HG03025 (cell line): ENCODE data around the gene CCDC77.

Source experiments
- ATAC-seq: cut with Tn5 transposase; IDR thresholded peaks from one replicate; pipeline ENCODE4 v1.9.1; 2021; ENCODE audit warnings: mild to moderate bottlenecking, moderate library complexity; ENCODE audit not compliant: unreplicated experiment, low FRiP score

CCDC77 gene

DNA sequence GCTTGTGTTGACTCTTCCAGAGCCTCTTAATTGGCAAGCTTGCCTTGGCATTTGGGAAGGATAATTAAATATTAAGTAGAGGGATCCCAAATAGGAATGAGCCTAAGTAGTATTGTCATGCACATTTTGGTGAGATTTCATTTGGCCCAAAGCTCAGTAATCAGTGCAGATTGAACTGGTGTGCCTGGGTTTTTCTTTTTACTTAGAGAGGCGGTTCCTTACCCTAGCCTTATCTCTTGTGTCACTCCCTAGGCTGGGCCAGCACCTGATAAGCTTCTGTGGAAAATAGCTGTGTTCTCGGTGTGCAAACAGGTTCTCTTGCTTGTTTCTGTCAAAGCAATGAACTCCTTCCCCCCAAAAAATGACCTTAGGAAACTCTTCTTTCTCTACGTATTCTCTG lies 49.0 kb downstream of the CCDC77 start:
- no peak for ATAC-seq

GRCh38 chr12:452667-453210 lies 51.3 kb downstream of the CCDC77 start:
- no peak for ATAC-seq

- ATAC-seq: no peak
These were observed 53.4 kb downstream of the CCDC77 start for GRCh38 chr12:454833-455232.

DNA sequence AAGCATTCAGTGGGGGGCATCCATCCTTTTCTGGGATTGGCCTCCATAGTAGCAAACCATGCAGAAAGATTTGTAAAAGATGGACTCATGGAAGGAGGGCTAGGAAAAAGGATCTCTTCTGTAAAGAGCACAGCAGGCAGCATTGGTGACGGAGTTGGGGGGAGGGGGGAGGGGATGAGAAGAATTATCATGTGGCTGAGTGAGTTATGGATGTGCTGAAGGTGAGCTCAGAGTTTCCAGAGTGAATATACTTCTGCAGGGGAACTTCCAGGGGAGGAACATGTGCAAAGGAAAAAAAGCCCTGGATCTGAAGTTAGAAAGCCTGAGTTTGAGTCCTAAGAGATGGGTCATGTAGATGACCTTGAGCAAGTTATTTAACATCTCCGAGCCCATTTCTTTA lies 54.4 kb downstream of the CCDC77 start:
- ATAC-seq: no peak

DNA sequence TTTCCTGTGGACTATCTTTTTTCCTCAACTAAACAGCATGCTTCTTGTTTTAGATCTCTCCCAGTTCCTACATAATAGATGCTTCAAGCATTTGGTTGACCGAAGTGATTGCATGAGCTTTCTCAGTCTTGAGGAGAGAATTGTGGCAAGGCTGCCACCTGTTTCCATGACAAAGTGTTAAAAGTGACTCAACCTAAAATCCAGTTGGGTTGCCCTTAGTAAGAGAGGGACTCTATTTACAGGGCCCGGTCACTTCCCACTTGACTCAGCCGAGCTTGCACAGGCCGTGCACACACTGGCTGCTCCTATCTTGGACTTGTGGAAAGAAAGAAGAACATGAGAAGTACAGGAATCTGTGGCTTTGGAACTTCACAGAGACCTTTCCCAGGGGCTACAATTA lies 56.2 kb downstream of the CCDC77 start:
- no peak for ATAC-seq

DNA sequence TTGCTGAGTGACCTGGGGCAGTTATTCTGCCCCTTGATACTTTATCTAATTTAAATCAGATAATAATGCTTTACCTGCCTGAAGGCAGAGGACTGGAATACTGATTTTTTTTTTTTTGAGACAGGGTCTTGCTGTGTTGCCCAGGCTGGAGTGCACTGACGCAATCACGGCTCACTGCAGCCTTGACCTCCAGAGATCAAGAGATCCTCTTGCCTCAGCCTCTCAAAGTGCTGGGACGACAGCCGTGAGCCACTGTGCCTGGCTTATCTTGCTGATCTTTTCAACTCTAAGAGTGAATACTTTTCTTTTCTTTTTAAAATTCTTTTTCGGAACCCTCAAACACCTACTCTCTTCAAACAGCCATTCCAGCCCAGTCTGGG lies 57.6 kb downstream of the CCDC77 start:
- no peak for ATAC-seq

DNA sequence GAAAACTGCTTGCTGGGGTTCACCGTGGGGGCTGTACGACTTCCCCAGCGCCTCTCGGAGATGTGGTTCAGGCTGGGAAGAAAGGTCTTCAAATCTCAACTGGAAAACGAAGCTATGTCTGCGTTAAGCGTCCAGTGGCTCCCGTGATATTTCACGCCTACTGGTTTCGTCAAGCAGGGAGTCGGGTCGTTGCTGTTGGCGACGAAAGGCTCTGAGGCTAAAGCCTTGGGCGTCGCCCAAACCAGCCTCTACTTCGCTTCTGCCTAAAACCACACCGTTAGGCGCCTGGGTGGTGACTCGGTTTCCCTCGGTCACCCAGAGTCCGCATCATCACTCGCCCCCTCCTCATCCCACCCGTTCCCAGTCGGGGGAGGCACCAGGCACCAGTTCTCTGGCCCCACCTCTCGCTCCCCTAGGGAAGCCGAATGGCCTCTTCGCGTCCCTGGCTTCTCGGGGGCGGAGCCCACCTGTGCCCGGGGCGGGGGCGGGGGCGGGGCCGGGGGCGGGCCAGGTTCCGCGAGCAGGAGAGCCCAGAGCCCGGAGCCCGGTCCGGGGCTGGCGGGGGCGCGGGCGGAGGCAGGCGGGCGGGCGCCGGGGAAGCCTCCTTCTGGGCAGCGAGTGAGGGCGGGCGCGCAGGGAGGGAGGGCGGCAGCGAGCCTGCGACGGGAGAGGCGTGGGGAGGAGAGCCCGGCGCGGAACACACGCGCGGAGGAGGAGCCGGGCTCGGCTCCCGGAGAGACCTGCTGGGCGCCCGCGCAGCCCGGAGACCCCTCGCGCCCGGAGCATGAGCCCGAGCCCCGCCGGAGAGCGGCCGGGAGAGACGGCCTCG lies 58.2 kb downstream of the CCDC77 start, which contains the start of gene B4GALNT3:
Gene B4GALNT3, plus strand, starts transcription at position 510 of the 829 bp plus-strand sequence. CDS start 438 bp downstream, outside the sequence.
- ATAC-seq: no peak

DNA sequence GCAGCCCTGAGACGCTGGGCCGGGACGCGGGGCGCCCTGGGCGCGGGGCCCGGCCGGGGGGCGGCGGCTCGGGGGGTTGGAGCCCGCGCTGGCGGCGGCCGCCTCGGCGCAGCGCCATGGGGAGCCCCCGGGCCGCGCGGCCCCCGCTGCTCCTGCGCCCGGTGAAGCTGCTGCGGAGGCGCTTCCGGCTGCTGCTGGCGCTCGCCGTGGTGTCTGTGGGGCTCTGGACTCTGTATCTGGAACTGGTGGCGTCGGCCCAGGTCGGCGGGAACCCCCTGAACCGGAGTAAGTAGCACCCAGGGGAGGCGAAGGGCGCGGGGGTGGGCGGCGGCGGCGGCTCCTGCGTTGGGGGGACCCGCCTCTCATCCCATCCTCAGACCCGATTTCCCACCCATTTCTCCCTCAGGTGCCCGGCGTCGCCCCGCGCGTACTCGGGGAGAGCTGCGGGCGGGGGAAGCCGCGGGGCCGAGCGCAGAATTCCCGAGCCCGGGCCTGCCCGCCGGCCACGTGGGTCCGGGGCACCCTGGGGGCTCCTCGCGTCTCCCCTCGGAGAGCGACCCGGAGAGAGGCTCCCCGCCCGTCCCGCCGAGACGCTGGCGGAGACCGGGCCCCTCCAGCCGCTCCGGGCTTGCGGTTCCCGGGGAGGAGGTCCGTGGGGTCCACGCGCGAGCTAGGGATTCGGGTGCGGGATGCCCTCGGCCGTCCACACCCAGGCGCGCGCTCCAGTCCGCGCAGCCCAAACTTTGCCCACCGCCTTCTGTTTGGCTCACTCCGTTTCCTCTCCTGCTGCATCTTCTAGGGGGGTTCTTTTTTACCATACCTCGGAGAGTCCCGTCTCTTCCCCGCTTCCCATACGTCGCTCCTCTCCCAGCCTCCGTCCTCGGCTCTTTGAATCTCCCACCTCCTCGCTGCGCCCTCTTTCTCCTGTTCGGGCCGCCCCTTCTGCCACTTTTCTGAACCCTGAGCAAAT lies 59.1 kb downstream of the CCDC77 start:
- ATAC-seq: no peak

DNA sequence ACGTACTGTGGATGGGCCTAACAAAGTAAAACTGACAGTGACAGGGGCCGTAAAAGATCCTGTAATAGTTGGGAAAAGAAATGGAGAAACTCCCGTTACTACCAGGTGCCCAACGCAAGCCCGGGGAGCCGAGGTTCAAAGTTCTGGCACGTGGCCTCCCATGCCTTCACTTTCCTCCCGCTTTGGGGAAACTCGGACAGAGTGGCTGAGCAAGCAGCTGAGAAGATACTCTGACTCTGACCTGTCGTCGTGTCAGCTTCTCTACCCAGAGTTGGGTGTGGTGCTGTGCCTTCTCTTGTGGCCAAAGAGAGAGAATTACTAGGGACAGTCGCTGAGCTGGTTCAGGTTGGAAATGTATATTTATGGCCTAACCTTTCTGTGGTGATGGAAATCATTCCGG lies 60.0 kb downstream of the CCDC77 start:
- ATAC-seq: no peak

DNA sequence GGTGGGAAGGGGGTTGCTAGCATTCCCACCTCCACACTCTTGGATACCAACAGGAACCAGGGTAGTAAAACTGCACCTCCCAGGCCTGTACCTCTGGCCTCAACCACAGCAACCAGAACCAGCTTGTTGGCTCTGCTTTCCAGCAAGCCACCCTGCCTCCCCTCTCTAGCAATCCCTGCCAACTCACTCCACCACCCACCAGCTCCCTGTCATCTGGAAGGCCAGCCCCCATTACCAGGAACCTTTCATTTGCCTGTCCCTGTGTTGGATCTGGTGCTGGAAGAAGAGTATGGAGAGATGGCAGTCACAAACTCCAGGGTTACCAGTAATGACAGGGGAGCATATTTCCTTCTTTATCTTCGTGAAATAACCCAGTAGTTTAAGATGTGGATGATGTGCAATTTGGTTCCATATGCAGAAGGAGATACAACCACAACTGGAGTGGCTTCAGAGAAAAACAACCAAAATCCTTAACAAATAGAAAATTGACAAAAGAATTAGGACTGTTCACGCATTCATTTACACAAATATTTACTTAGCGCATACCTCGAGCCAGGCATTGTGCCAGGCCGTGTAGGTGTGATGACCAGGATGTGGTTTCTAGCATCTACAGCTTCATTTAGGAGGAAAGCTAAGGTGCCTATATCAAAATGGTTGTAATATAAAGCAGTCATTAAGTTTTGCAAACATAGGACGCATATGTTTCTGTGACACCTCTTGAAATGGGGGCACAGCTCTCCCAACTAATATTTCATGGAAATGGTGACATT lies 61.7 kb downstream of the CCDC77 start:
- ATAC-seq: no peak

DNA sequence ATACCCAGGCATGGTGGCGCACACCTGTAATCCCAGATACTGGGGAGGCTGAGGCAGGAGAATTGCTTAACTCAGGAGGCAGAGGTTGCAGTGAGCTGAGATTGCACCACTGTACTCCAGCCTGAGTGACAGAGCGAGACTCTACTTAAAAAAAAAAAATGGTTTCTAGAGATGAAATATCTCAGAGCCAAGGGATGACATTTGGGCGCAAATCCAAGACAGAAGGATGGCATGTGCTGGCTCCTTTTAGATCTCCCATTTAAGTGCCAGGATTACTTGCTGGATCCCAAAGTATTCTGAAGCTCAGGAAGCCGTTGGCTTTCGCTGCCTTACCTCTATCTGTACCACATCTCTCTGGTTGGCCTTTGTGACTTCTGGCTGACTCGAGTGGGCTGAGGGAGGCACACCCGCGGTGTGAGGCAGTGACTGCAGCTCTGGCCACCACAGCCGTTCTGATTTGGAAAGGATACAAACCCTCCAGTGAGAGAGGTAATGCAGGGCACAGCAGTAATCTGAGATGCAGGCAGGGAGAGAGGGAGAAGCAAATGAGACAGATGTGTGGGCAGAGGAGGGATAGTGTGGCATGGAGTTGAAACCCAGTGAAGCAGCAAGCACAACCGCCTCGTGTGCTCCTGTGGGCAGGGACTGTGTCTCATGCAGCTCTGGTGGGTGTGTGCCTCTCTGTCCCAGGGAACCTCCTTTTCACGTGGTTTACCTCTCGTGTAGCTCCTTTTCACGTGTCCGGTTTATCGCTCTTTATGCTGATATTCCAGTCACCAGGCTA lies 63.2 kb downstream of the CCDC77 start:
- ATAC-seq: no peak

- no peak for ATAC-seq
These were observed 64.6 kb downstream of the CCDC77 start for GRCh38 chr12:466039-466438.

DNA sequence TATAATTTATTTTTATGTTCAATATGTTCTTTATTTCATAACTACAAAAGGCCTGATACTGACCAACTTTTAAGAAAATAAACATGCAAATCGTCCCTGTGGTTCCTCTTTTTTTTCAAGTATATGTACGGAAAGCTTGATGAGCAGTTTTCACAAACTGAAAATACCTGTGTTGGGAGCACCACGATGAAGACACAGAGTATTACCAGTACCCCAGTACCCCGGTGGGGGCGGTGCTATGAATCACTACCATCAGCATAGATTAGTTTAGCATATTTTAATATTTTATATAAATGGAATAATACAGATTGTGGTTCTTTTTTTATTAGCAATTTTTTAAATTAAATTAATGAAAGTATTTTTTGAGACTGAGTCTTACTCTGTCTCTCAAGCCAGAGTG lies 65.3 kb downstream of the CCDC77 start:
- ATAC-seq: no peak

DNA sequence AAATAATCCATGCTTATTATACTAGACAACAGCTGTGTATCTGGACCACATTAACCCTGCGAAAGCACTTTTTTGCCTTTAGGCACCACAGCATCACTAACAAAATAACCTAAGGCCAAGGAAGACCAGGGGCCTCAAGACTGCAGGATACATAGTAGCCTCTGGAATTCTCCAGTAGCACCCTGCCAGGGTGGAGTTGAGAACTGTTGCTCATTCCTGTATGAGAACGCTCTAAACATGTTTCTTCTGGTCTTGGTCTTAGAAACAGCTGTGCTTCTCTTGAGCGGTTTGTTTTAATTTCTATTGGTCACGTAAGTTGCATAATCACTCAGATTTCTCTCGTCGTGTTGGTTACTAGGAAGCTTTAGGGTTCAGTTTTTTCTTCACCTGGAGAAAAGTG lies 66.1 kb downstream of the CCDC77 start:
- no peak for ATAC-seq

GRCh38 chr12:468671-469389 lies 67.4 kb downstream of the CCDC77 start:
- ATAC-seq: no peak

DNA sequence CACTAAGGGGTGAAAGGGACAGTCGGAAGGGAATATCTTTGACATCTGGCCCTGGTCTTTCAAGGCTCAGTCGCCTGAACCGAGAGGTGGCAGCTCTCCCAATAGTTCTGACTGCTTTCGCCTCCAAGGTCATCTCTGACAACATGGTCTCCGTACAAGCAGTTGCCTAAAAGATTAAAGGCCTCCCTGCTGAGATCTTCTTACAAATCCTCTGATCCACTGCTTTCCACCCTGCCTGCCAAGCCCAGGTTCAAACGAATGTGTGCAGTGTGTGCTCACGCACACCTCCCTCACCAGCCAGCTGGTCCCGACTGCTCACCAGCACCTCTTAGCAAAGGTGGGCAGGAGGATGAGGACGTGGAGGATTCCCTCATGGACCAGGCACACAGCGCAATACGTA lies 68.7 kb downstream of the CCDC77 start:
- no peak for ATAC-seq

GRCh38 chr12:473198-473597 lies 71.8 kb downstream of the CCDC77 start:
- ATAC-seq: no peak

DNA sequence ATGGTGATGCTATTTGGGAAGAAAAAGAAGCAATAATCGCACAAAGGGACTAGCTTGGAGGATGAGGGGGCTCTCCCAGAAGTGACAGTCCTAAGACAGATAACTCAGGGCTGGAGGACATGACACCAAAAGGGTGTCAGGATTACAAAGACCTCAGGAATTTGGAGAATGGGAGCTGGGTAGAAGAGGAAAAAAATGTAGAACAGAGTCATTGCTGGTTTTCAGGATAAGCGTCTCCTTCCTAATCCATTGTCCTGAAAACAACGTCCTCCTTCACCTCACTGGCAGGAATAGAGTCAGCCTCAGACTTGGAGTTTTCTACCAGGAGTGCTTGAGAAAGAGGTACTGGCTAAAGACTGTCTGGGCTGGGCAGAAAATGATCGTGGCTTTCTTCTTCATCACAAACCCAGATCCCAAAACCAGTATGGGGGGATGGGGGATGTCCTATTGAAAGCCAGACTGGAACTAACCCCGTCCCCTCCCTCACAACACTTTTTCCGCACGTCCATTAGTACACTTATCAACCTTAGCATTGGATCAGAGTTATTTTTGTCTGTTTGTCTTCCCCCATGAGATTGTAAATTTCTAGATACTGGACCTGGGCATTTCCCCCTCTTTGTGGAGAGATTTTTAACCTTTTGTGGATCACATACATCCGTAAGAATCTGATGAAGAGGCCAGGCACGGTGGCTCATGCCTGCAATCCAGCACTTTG lies 72.6 kb downstream of the CCDC77 start:
- ATAC-seq: no peak
